Glomerular visceral epithelial cell (primary cell): ENCODE results near the gene DCP1B.

Source experiments
- DNase-seq: peaks from one replicate; pipeline ENCODE4 v3.0.0-alpha.2; 2016; ENCODE audit errors: extremely low spot score

DCP1B gene

DNA sequence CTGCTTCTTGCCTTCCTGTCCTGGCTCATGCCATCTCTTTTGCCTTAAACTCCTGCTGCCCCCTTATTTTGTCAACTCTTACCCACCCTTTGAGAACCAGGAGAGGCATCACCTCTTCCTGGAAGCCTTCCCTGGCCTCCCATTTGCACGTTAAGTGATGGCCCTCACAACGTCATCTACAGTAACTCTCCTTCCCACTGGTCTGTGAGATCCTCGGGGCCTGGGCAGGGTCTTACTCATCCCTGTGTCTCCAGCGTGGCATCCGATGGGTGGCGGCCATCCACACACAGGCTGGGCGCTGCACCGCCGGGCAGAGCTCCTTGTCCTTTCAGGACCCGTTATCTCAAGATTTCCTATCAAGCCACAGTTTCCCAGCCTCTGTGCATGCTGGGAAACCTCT, 69.0 kb downstream of the DCP1B start:
- no peak for DNase-seq

DNA sequence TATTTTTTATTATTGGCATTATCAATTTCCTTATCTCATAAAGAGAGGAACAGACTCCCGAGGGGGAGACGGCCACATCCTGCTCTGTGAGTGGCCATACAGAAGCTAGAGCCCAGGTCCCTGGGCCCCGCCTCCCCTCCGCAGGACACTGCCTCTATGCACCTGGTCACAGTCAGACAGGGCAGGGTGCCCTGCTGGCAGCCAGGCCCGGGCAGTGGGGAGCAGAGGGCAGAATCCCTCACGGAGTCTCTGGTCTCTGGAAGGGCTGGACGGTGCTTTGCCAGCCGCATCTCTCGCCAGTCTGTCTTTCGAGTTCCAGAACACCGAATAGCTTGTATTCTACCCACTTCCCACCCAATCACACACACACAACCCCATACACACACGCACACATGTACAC, 69.4 kb downstream of the DCP1B start:
- no peak for DNase-seq

DNA sequence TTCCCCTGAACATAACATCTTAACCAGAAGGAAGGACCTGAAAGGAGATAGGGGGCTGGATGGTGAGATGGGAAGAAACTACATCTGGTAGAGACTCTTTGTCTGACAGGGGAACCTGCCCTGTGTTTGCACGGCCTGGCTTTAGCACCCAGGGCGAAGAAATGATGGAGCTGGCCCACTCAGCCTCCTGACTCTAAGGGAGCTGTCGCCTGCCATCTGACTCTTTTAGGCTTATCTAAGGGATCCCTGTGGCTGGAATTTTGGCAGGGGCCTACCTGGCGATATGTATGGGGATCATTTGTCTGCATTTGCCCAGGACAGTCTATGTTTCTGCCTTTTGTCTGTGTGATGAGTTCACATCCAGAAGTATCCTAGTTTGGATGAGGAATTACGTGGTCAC, 70.2 kb downstream of the DCP1B start:
- no peak for DNase-seq

DNA sequence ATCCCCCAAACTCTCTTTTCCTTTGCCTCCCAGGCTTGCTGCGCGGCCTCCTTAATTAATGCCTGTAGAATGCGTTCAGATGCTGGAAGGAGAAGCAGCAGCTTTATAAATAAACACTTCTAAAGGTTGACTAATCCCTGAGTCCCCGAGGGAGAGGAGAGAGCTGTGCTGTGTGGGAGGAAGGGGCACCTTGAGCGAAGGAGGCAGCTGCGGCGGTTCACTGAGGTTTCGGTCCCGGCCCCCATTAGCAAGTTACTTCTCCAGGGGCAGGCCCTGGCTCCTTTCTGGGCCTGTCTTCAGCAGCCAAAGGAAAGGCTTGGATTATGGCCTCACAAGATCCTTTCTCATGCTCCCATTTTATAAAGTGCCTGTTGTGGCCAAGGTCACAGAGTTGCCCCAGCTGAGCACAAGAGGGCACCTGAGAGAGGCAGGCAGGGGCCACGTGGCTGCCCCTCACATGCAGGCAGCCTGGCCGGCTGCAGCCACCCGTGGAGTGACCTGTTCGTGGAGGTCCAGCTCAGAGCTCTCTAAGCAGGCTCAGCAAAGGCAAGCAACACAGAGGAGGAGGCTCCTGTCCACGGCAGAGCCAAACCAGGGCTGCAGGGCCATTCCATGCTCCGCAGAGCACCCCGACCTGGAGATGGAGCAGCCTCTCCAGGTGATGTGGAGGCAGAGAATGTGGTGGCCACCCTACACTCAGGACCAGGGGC, 70.8 kb downstream of the DCP1B start:
- DNase-seq = no peak

DNA sequence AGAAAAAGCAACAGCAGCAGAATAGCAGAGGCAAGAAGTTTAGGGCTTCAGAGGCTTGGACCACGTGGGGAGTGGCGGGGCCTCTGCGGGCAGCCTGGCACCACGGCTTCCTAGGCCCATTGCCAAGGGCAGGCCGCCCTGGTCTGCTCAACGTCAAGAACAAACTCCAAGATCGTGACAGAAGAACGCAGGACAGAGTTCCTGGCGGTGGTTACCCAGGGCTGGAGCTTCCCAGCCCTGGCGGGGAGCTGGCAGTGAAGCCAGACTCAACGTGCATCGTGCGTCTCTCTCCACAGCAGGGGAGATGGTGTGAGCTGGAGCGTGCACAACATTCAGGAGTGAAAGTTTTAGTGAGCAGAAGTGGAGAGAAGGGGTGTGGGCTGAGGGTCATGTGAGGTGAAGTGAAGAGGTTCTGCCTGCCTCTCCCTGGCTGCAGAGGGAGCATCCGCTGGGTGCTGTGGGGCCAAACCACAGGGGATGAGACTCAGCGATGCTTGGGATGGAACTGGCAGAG, 71.9 kb downstream of the DCP1B start:
- DNase-seq = peak; percentile 59

DNA sequence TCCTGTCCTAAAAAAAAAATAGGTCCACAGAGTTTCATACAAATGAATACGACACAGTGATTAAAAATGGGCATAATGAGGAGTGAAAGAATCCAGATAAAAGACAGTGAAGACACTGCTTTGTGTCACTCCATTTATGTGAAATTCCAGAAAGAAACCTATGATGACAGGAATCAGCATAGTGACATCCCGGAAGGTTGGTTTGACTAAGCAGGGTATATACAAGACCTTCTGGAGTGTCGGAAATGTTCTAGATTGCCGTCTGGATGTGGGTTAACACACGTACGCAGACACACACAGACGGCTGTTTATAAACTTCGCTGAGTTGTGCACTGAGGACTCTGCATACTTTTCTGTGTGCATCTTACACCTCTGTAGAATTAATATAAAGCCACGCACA, 72.6 kb downstream of the DCP1B start:
- no peak for DNase-seq

DNA sequence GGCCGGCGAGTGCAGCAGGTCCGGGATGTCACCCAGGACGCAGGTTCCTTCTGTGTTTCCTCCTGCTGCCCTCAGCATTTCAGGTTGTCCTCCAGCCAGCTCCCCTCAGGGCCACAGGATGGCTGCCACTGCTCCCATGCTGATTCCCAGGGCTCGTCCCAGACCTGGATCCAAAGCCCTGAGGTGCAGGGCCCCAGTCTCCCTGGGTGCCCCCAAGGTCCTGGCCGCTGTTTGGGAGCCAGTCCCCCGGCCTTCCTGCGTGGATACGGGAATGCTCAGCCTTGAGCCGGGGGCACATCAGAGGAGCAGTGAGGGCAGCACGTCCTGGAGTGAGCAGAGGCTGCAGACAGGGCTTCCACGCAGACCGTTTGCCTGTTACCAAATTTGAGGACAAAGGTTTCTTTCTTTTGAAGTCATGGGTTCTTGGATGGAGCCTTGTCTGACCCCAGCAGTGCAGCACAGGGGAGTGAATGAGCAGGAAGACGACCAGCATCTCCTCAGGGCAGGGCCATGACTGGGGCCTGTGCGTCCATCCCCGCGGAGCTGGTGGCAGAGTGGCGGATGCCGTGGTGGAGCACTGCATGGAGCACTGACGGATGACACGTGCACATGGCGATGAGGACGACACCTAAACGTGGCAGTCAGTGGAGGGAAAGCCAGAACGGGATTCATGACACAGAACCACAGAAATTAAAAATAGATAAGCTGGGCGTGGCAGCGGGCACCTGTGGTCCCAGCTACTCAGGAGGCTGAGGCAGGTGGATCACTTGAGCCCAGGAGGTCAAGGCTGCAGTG, 73.3 kb downstream of the DCP1B start:
- no peak for DNase-seq

DNA sequence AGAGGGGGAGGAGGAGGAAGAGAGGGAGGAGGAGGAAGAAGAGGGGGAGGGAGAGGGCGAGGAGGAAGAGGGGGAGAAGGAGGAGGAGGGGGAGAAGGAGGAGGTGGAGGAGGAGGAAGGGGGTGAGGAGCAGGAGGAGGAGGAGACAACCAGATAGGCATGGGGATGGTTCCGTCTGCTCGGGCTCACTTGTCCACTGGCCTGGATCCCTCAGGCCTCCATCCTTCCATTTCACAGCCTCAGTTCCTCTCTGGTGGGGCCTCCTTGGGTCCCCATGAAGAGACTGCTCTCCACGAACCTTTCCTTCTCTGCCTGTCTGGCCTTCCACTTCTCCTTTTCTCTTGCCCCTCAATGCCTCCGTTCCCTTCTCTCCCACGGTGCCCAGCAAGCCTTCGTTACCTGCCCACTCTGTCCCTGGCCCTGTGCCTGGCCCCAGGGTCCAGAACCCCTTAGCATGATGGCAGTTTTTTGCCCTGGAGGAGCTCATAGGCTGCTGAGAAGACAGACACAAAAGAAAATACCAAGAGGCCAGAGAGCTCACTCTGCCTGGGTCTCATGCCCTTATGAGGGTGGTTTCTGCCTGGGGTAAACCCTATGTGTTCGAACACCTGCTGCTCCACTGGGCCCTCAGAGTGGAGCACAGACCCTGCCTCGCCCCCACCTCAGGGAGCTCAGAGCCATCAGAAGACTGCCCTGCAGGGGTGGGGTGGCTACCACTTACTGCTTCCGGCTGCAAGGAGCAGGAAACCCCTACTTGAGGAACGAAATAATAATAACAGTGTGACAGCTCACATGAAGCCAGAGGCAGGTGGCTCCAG, 74.1 kb downstream of the DCP1B start:
- DNase-seq = no peak

DNA sequence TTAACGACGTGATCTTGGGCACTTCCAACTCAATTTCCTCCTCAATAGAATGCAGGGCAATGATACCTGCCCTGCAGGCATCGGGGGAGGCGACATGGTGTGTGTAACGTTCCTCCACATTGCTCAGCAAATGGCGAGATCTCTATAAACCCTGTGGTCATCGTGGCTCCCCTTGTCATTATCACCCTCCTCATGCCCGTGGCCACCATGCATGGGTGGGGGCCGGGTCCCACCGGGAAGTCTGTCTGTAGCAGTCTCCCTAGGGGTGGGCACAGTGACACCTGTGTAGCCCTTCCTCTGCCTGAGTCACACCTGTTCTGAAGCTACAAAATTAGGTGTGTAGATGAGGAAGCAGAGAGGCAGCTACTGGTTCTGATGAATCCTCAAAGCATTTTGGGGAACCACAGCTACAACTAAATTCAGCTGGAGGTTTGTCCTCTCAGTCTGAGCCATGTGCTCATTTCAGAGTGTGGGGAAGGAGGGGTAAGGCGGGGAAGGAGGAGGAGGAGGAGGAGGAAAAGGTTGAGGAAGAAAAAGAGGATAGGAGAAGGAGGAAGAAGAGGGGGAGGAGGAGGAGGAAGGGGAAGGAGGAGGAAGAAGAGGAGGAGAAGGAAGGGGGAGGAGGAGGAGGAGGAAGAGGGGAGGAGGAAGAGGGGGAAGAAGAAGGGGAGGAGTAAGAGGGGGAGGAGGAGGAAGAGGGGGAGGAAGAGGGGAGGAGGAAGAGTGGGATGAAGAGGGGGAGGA, 74.8 kb downstream of the DCP1B start:
- DNase-seq = no peak

DNA sequence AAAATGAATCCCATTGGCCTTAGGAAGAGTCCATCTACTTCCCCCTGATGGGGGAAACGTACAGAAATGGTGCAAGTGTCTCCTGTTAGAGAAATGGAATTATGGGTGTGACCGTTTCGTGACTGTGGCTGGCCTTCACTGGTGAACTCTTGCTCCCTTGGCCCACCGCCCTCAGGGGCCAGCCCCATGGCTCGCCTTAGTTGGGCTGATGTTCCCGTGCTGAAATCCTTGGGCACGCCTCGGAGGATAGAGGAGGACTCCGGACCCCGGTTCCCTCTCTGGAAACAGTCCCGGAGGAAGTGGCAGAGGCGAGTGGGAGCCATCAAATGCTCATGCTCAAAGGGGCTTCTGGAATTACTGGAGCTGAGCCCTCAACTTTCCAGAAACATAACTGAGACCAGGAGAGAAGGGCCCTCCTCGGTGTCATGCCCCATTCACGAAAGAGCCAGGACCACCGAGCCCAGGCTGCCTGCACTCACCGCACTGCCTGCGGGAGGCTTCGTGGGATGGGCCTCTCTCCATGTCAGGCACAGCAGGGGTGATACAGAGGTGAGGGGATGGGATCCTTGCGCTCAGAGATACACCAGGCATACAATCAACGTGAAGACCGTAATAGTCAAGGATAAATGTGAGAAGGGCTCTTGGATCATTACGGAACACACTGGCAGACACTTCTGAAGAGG, 75.7 kb downstream of the DCP1B start:
- DNase-seq = no peak

DNA sequence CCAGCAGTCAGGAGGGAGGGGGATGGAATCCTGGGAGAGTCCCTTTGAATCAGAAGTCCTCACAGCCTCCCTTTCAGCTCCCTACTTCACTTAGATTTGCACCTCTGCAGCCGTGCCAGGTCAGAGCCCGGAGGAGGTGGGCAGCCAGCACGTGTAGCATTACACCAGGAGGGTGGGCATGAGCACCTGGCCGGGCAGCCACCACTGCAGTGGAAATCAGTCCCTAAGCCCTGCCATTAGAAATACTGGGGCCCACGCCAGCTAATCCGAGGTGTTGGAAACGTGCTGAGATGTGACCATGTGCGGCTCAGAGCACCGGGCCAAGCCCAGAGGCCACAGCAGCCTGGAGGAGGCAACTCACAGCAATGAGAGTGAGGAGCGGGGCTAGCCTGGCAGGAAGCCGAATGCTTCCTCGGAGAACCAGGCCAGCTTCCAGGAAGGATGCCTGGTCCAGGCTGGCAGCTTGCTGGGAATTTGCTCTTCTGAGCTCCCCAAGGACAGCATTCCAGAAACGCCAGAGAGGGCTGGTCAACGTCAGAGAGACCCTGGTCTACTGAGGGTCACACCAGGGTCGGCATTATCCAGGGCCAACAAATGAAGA, 76.4 kb downstream of the DCP1B start:
- no peak for DNase-seq

DNA sequence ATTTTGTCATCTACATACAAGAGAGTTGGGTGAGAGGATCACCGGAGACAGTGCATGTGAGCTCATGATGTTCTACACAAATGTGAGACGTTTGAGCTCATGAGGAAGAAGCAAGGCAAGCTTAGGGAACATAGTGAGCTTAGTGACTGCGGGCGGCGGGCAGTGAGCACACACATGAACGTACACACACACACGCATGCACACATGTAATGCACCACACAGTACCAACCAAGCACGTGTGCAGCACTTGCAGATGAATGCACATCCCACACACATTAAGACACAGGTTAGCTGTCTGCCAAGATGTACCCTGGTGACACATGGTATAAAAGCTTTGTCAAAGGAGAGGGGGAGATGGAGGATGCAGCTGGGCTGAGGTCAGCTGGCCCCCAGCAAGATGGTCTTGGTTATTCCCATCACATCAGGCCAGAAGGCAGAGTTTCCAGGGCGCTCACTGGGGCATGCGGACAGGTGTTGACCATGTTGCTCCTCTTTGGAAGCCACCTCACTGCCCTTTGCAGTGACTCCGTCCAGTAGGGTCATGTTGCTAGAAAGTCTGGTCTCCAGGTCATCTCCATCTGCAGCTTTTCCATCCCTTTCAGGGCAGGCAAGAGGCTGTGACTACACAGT, 77.1 kb downstream of the DCP1B start:
- no peak for DNase-seq

DNA sequence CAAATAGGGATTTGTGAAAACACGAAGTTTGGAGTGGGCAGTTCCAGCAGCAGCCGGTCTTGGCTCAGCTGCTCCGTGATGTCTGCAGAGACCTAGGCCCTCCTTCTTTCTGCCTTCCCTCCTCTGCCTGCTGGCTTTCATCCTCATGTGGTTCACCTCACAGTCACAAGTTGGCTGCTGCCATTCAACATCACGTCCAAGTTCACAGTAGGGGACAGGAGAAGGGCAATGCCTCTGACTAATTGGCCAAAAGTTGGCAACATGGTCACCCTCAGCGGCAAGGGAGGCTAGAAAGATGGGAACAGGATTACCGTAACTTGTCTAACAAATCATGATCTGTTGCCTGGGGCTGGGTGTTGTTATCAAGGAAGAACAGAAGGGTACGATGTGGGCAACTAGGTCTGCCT, 78.0 kb downstream of the DCP1B start:
- DNase-seq = no peak

DNA sequence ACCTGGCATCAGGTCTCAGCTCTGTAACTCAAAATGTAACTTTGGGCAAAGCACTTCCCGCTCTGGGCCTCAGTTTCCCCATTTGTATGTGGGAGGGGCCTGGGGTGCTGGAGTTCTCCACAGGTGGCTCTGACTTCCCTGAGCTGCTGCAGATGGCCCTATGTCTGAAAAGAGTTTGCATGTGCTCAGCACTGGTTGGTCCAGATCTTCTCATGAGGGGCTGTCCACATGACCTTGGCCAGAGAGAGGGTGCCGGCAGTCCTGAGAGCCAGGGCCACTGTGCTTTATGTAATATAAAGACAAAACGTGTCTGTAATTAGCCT, 78.6 kb downstream of the DCP1B start:
- no peak for DNase-seq

DNA sequence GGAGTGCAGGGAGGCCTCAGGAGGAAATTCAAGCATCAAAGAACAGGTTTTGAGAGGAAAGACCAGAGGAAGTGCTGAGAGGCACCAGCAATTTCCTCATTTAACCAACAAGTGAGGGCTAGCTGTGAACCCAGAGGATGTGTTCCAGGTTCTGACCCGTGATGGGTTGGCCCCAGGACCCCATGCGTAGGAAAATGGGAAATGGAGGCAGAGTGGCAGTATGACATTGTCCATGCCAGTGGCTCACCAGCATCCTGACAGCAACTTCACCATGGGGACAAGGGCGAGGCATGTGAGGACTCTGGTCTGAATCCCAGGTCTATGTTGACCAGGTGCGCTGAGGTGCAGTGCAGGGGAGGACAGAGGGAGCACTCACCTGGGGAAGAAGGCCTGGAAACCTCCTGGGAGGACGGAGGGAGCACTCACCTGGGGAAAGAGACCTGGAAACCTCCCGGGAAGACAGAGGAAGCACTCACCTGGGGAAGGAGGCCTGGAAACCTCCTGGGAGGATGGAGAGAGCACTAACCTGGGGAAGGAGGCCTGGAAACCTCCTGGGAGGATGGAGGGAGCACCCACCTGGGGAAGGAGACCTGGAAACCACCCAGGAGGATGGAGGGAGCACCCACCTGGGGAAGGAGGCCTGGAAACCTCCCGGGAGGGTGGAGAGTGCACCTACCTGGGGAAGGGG, 79.1 kb downstream of the DCP1B start:
- no peak for DNase-seq

DNA sequence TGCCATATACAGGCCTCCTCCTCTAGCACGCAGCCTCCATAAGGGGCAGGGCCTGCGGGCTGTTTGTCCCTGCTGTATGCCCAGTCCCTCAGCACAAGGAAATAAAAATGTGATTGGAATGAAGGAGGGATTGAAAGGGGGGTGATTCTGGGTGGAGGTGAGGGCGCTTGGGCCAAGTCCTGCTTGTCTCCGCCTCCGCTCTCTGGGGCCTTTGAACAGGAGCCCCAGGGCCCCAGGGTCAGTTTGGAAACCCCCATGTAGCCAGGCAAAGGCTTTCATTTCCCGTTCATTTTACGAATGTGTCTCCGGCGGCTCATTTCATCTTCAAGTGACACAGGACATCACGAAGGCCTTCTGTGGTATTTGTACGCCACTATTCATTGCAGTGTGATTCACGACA, 81.3 kb downstream of the DCP1B start:
- no peak for DNase-seq

DNA sequence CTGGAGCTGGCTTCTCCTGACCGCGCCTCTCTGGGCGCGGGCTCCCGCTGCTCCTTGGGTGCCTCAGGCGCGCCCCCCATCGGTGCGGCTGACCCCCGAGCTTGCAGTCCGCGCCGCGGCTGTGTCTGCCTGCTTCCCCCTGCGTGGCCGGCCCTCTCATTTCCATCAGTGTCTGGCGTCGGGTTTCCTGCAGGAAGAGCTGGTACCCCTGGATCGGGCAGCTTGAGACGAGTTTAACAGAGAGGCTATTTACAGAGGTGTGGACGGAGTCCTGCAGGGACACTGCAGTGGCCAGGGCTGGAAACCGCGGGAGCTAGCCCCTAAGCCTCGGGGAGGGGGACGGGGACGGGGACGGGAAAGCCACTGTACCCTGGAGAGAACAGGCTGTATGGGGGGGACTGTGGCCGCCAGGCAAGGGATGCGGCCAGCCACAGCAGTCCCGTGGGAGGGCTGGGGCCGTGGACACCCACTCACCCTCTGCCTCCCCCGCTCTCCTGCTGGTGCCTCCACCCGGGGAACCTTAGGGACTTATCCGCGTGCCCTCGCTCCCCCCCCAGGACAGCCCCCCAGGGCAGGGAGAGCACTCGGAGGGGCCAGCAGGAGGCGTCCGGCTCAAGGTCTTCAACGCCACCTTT, 82.1 kb downstream of the DCP1B start:
- no peak for DNase-seq

DNA sequence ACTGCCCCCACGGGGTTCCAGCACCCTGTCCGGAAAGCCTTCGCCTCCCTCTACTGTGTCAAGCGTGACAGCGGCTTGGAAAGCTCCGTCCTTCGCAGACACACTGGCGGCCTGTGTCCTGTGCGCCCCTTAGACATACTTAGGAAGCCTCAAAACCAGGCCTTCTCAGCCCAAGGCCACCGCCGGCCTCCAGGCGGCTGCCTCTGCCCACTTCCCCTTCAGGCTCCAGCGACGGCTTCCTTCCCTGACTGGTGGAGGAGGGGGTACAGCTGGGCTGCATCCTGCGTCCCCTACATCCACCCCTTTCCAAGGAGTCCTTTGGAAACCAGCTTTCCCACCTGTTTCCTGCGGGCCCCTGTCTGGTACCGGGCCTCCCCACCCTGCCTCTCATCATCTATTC, 83.3 kb downstream of the DCP1B start:
- no peak for DNase-seq

DNA sequence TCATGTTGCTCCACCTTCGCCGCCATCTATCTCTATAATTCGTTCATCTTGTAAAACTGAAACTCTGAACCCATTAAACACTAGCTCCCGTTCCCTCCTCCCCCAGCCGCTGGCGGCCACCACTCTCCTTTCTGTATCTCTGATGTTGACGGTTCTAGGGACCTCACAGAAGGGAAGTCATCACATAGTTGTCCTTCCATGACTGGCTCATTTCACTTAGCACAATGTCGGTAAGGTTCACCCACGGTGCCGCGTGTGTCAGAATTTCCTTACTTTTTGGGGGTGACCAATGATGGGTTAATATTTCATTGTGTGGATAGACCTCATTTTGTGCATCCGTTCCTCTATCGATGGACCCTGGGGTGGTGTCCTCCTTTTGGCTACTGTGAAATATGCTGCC, 83.8 kb downstream of the DCP1B start:
- no peak for DNase-seq
